ENCODE measurements around the gene ENO1. TPM values are rescaled to one million over a fixed set of nuclear protein-coding genes. Genes with fewer than 3 reads are reported as not detected.
A peak's percentile ranks its signal among the peaks of the same experiment; 100 is the strongest.

Gene ENO1
- total RNA-seq, 1 donor from 2014 or later = 2,577 TPM

DNA sequence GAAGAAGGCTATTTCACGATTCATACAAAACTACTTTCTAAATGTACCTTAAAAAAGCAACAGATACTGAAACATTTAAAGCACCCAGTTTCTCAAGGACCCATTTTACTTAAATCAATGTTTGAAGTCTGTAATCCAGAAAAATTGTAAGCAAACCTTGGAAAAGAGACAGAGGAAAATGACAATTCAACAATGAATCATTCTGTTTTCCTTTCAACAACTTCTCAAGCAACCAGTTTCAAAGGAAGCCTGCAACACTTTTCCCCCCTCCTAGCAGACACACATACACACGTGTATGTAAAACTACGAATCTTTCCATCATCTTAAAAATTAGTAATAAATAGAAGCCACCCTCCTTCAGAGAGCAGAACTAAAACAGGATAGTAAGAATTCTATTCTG is 62.2 kb downstream of the ENO1 start:
- H3K4me3 ChIP-seq (ENCODE audit: low read depth, low read length) = peak overlapping the region; percentile 77
- no peak for DNase-seq (ENCODE audit: low read depth)
- TF ChIP-seq, protein P1, sequence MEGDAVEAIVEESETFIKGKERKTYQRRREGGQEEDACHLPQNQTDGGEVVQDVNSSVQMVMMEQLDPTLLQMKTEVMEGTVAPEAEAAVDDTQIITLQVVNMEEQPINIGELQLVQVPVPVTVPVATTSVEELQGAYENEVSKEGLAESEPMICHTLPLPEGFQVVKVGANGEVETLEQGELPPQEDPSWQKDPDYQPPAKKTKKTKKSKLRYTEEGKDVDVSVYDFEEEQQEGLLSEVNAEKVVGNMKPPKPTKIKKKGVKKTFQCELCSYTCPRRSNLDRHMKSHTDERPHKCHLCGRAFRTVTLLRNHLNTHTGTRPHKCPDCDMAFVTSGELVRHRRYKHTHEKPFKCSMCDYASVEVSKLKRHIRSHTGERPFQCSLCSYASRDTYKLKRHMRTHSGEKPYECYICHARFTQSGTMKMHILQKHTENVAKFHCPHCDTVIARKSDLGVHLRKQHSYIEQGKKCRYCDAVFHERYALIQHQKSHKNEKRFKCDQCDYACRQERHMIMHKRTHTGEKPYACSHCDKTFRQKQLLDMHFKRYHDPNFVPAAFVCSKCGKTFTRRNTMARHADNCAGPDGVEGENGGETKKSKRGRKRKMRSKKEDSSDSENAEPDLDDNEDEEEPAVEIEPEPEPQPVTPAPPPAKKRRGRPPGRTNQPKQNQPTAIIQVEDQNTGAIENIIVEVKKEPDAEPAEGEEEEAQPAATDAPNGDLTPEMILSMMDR (conservative IDR thresholded peaks at IDR 0.05; ENCODE audit: low read depth, low read length) = no peak

DNA sequence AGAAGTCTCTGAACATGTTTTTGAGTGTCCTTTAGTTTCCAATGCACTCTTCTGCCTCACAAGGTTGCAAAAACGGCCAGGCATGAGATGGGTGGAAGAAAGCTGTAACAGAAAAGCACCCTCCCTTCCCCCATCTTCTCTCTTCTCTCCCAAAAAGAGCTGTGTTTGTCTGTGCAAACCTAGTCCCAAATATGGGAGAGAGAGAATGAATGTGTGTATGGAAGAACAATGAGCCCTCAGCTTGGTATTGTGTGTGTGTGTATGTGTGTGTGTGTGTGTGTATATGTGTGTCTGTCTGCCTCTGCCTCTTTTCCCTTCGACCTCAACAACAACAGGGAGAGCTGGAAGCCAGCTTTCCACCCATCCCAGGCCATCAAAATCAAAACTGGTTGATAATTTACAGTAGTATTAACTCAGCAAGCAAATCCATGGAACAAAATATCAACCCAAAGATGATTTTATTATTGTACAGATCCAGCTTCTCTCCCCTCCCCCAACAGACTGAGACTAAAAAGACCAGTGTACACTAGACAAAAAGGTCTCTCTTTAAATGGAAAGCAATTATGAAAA is 62.8 kb downstream of the ENO1 start:
- peak overlapping the region; percentile 77 for H3K4me3 ChIP-seq (ENCODE audit: low read depth, low read length)
- TF ChIP-seq, protein P1 (conservative IDR thresholded peaks at IDR 0.05; ENCODE audit: low read depth, low read length) = no peak
- DNase-seq (ENCODE audit: low read depth) = no peak

DNA sequence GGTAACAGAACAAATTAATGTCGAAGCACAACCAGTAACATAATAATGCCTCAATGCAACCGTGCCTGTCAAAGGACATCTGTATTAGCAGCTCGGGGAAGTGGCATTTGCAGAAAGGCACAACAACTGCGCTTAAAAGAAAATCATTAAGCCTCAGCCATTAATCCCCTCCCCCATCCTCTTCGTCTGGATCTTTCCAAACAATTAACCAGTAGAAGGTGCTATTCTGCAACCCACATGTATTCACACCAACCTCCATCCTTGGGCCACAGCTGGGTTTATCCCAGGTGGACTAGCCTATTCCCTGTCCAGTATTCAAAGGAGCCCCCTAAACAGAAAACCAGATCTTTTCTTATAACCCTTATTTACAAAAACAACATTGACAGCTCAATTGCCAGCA is 63.6 kb downstream of the ENO1 start:
- no peak for DNase-seq (ENCODE audit: low read depth)
- H3K4me3 ChIP-seq (ENCODE audit: low read depth, low read length) = no peak overlapping the region
- TF ChIP-seq, protein P1 (conservative IDR thresholded peaks at IDR 0.05; ENCODE audit: low read depth, low read length) = peak; percentile 57

DNA sequence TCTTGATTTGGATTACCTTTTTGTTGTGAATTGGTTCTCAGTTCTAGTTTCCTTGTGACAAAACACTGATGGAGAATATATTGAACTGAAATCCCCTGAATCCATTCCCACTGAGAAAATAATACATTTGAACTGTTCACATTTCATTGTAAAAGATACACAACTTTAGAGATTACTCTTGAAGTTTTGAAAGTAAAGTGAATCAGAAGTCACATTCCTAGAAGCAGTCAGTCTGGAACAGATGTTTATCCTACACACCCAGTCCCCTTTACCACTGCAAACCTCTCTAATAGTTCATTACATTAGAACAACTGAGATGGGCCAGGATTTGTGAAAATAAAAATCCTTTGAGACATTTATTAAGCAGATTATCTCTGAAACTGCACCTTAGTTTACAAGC is 64.5 kb downstream of the ENO1 start:
- DNase-seq (ENCODE audit: low read depth) = no peak
- no peak overlapping the region for H3K4me3 ChIP-seq (ENCODE audit: low read depth, low read length)
- TF ChIP-seq, protein P1 (conservative IDR thresholded peaks at IDR 0.05; ENCODE audit: low read depth, low read length) = no peak

DNA sequence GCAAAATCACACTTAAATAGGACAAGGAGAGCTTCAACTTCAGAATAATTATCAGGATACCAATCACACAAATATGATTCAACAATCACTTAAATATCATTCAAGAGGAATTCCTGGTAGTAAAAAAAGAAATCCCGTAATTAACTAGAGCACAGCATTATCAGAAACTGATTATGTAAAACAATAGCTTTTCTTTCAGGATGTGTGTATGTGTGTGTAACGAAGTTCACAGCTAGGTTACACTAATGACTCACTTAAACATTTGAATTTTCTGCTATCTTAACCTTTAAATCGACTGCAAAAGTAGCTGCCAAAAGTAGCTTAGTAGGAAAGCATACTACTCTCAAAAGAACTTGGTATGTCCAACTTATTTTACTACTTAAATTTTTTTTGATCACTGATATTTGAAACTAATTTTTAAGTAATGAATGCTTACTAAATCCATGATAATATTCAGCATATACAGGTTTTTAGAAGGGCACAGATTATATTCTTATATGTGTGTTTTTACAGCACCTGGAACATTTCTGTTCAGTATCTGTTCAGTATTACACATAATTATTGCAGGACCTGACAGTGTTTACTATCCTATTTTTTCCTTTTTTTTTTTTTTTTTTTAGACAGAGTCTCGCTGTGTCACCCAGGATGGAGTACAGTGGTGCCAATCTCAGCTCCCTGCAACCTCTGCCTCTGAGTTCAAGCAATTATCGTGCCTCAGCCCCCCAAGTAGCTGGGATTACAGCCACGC is 65.3 kb downstream of the ENO1 start:
- DNase-seq (ENCODE audit: low read depth) = no peak
- no peak overlapping the region for H3K4me3 ChIP-seq (ENCODE audit: low read depth, low read length)
- TF ChIP-seq, protein P1 (conservative IDR thresholded peaks at IDR 0.05; ENCODE audit: low read depth, low read length) = no peak

DNA sequence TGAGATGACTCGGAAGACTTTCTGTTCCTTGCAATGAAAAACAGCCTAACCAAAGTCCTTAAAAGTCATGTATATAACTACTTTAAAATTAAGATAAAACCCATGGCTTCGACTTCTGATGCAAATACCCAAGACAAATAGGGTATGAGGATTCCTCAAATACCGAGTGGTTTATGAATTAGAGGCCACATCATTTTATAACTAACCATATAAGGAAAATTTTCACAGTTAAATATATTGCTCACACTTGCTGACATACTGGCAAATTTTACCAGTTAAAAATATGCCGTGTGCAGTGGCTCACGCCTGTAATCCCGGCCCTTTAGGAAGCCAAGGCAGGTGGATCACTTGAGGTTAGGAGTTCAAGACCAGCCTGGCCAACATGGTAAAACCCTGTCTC is 66.4 kb downstream of the ENO1 start:
- TF ChIP-seq, protein P1 (conservative IDR thresholded peaks at IDR 0.05; ENCODE audit: low read depth, low read length) = no peak
- H3K4me3 ChIP-seq (ENCODE audit: low read depth, low read length) = no peak overlapping the region
- no peak for DNase-seq (ENCODE audit: low read depth)

Other genes with a start within 250 kb of the ENO1 start
- gene RERE, start 61.0 kb downstream of the ENO1 start, total RNA-seq = 18.0 and 30.0 TPM in 2 replicates
- not detected in 2 replicates for gene CA6, start 67.2 kb upstream of the ENO1 start, total RNA-seq
- gene SLC2A7, start 147.7 kb upstream of the ENO1 start, total RNA-seq = not detected in 2 replicates
- not detected in 2 replicates for gene SLC2A5, start 190.9 kb upstream of the ENO1 start, total RNA-seq